IPS DF 19.7 (cell line): ENCODE data around the gene MLST8.
"Not testable (repeated sequence)": the region's sequence is repeated elsewhere in the genome, so short reads cannot be mapped to it uniquely, and the experiment has no call there.

ENCODE experiments used
- DNase-seq: peaks from one replicate; pipeline ENCODE4 v3.0.0-alpha.2; 2013; ENCODE audit warnings: low read depth, low spot score

Gene MLST8

GRCh38 chr16:2231016-2231931 lies 26.0 kb downstream of the MLST8 start:
- DNase-seq = no peak

- DNase-seq = no peak
These were observed 27.1 kb downstream of the MLST8 start for GRCh38 chr16:2232094-2232990.

GRCh38 chr16:2233046-2233775 lies 28.0 kb downstream of the MLST8 start:
- no peak for DNase-seq

GRCh38 chr16:2233872-2234812 lies 28.9 kb downstream of the MLST8 start:
- DNase-seq = no peak

GRCh38 chr16:2234813-2235170 lies 29.5 kb downstream of the MLST8 start:
- DNase-seq = no peak

GRCh38 chr16:2235234-2235651 lies 30.0 kb downstream of the MLST8 start:
- no peak for DNase-seq

GRCh38 chr16:2235695-2236336 lies 30.6 kb downstream of the MLST8 start:
- DNase-seq = no peak

- no peak for DNase-seq
These were observed 31.3 kb downstream of the MLST8 start, which contains the start of gene DNASE1L2 for GRCh38 chr16:2236337-2237101. DNASE1L2 (plus strand) TSS chr16:2236444; CDS start chr16:2236817, 373 bp downstream.

GRCh38 chr16:2237102-2237482 lies 31.8 kb downstream of the MLST8 start:
- DNase-seq = no peak

- no peak for DNase-seq
These were observed 32.4 kb downstream of the MLST8 start for GRCh38 chr16:2237493-2238149.

GRCh38 chr16:2238150-2238837 lies 33.0 kb downstream of the MLST8 start:
- DNase-seq = no peak

GRCh38 chr16:2238838-2239675 lies 33.8 kb downstream of the MLST8 start:
- DNase-seq = no peak

GRCh38 chr16:2240331-2240730 lies 35.1 kb downstream of the MLST8 start:
- not testable (repeated sequence) for DNase-seq

GRCh38 chr16:2242598-2242997 lies 37.3 kb downstream of the MLST8 start:
- DNase-seq = no peak

- no peak for DNase-seq
These were observed 37.8 kb downstream of the MLST8 start for GRCh38 chr16:2243031-2243528.

- DNase-seq = no peak
These were observed 38.5 kb downstream of the MLST8 start for GRCh38 chr16:2243781-2244180.

- no peak for DNase-seq
These were observed 39.0 kb downstream of the MLST8 start for GRCh38 chr16:2244301-2244700.
